ENCODE results near the gene TRAP1.
A peak's percentile ranks its signal among the peaks of the same experiment; 100 is the strongest.

Gene TRAP1

DNA sequence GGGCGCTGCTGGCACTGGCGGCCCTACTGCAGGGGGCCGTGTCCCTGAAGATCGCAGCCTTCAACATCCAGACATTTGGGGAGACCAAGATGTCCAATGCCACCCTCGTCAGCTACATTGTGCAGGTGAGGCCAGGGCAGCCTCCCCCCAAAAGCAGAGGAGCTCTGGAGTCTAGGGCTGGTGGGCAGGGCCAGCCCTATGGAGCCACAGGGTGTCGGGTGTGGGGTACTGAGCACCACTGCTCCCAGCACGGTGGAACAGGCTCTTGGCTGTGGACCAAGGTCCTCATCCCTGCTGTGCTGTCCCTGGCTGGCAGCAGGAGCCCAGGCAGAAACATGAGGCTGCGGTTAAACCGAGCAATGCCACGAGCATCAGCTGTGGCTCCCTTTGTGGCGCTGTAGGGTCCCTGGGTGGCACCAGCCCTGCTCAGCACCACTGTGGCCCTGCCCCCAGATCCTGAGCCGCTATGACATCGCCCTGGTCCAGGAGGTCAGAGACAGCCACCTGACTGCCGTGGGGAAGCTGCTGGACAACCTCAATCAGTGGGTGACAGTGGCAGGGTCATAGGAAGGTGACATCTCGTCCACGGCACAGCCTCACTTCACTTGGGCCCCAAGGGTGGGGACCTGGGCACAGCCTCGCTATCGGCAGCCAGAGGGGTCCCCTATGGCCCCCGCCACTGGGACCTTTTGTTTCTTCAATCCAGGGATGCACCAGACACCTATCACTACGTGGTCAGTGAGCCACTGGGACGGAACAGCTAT, 61.7 kb downstream of the TRAP1 start:
- no peaks in the 10 kb centered on the region for H3K27me3 ChIP-seq (ENCODE audit: insufficient read depth, low read depth)
- TF ChIP-seq, protein P1, sequence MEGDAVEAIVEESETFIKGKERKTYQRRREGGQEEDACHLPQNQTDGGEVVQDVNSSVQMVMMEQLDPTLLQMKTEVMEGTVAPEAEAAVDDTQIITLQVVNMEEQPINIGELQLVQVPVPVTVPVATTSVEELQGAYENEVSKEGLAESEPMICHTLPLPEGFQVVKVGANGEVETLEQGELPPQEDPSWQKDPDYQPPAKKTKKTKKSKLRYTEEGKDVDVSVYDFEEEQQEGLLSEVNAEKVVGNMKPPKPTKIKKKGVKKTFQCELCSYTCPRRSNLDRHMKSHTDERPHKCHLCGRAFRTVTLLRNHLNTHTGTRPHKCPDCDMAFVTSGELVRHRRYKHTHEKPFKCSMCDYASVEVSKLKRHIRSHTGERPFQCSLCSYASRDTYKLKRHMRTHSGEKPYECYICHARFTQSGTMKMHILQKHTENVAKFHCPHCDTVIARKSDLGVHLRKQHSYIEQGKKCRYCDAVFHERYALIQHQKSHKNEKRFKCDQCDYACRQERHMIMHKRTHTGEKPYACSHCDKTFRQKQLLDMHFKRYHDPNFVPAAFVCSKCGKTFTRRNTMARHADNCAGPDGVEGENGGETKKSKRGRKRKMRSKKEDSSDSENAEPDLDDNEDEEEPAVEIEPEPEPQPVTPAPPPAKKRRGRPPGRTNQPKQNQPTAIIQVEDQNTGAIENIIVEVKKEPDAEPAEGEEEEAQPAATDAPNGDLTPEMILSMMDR (conservative IDR thresholded peaks at IDR 0.05; ENCODE audit: low read depth, low read length): no peak
- H3K79me2 ChIP-seq (ENCODE audit: insufficient read depth, low read depth): no peaks in the 10 kb centered on the region
- no peak overlapping the region for H3K4me3 ChIP-seq (IDR thresholded peaks at IDR 0.05; ENCODE audit: insufficient read depth, low read depth, low read length)
- no peaks in the 10 kb centered on the region for H4K20me1 ChIP-seq (ENCODE audit: insufficient read depth)
- H3K27ac ChIP-seq: no peak overlapping the region
- no peak overlapping the region for H3K4me2 ChIP-seq
- no peaks in the 10 kb centered on the region for H3K4me1 ChIP-seq (ENCODE audit: low read depth, poor library complexity, severe bottlenecking)
- H3K9ac ChIP-seq: no peak overlapping the region
- H3K36me3 ChIP-seq (ENCODE audit: insufficient read depth): peaks cover 17% of the 10 kb centered on the region; the same call in 1 of the 2 replicates
- no peak overlapping the region for H2AFZ ChIP-seq (ENCODE audit: low read depth)

DNA sequence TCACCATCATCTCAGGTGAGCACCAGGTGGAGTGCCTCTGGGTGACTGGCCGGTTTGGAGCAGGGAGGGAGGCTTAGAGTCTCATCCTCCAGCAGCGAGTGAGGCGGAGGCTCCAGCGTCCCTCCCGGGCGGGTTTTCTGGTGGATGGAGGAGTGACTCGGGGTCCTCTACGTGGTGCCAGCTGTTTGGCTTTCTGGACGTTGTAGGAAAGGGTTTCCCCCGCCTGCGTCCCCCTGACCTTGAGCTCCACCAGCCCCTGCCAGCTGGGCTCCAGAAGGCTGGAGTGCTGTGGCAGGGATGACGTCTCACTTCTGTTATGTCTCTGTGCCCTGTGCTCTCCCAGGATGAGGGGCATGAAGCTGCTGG, 62.3 kb downstream of the TRAP1 start:
- Histone ChIP-seq H3K4me3 (IDR thresholded peaks at IDR 0.05; ENCODE audit: insufficient read depth, low read depth, low read length) (no peak overlapping the region), H2AFZ (ENCODE audit: low read depth) (no peak overlapping the region), H4K20me1 (ENCODE audit: insufficient read depth) (no peaks in the 10 kb centered on the region), H3K36me3 (ENCODE audit: insufficient read depth) (peaks cover 17% of the 10 kb centered on the region; the same call in 1 of the 2 replicates), H3K4me1 (ENCODE audit: low read depth, poor library complexity, severe bottlenecking) (no peaks in the 10 kb centered on the region), H3K27ac (no peak overlapping the region; the same call in 1 of the 2 replicates), H3K4me2 (no peak overlapping the region), H3K27me3 (ENCODE audit: insufficient read depth, low read depth) (no peaks in the 10 kb centered on the region), H3K9ac (no peak overlapping the region), H3K79me2 (ENCODE audit: insufficient read depth, low read depth) (no peaks in the 10 kb centered on the region)
- TF ChIP-seq, protein P1 (conservative IDR thresholded peaks at IDR 0.05; ENCODE audit: low read depth, low read length): no peak

DNA sequence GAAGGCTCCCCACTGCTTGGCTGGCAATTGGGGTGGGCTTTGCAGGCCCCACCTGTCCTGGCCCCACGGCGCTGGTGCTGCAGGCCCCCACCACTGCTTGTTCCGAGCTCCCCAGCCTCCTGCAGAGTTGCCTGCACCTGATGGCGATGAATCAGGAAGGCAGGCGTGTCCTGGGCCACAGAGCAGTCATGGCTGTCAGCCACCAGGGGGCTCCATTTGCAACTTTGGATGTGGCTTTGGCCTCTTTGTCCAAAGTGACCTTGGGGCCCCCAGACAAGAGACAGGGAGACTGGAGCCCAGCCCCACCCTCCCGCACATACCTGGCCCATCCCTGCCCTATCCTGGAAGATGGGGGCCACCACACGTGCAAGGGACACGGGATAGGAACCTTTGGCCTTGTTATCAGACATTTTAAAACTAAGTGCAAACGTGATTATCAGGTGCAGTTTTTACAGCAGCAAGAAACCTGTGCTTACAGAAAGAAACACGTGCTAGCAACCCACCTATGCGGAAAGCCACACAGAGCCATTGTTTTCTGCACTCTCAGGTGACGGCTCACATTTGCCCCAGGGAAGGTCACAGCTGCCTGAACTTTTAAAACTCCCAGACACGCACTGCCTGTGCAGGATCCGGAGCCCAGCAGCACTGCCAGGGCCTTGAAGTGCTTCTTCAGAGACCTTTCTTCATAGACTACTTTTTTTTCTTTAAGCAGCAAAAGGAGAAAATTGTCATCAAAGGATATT, 62.9 kb downstream of the TRAP1 start, which contains the start of gene DNASE1:
Gene DNASE1 (plus strand): TSS at position 443 of the 743 bp plus-strand sequence. CDS start 683 bp downstream, outside the sequence.
- H3K36me3 ChIP-seq (ENCODE audit: insufficient read depth): peaks cover 15% of the 10 kb centered on the region; the same call in 1 of the 2 replicates

DNA sequence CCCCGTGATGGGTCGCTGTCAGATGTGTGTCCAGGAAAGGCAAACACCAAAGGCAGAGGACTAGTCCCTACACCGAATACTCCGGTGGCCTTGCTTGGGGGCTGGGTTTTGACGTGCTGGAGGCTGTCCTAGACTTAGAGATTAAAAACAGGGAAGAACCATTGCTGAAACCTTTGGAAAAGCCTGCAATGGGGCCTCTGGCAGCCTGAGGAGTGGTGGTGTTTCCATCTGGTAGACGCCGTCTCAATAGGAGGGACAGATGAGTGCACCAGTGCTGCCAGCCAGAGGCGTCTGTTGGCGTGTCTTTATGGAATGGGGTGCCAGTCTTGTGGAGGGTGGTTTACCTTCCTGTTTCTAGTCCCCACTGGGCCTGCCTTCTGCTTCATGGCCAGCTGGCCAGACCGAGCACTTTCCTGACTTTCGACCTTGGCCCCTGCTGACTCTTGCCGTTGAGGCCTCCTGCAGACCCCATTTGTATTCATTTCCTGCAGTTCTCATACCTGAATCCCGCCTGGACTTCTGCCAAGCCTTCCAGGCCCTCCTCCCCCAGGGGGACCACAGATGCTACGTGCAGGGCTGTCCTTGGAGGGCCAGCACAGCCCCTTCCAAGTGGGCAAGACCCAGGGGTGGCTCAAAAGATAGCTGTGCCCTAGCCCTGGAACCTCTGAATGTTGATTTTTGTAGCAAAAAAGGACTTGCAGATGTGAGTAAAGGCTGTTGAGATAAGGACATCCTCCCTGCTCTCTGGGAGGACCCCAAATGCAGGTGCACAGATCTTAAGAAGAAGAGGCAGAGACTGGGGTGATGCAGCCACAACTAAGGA, 64.7 kb downstream of the TRAP1 start:
- H3K4me1 ChIP-seq (ENCODE audit: low read depth, poor library complexity, severe bottlenecking): no peaks in the 10 kb centered on the region
- no peak overlapping the region for H3K4me2 ChIP-seq
- H3K79me2 ChIP-seq (ENCODE audit: insufficient read depth, low read depth): no peaks in the 10 kb centered on the region
- no peak overlapping the region for H3K27ac ChIP-seq
- H2AFZ ChIP-seq (ENCODE audit: low read depth): no peak overlapping the region
- H3K36me3 ChIP-seq (ENCODE audit: insufficient read depth): peaks cover 6% of the 10 kb centered on the region; the same call in 1 of the 2 replicates
- no peak overlapping the region for H3K9ac ChIP-seq
- H4K20me1 ChIP-seq (ENCODE audit: insufficient read depth): no peaks in the 10 kb centered on the region
- TF ChIP-seq, protein P1 (conservative IDR thresholded peaks at IDR 0.05; ENCODE audit: low read depth, low read length): no peak
- no peak overlapping the region for H3K4me3 ChIP-seq (IDR thresholded peaks at IDR 0.05; ENCODE audit: insufficient read depth, low read depth, low read length)
- H3K27me3 ChIP-seq (ENCODE audit: insufficient read depth, low read depth): no peaks in the 10 kb centered on the region

More for the DNA sequence above, 62.9 kb downstream of the TRAP1 start, which contains the start of gene DNASE1:
- H3K4me3 ChIP-seq (IDR thresholded peaks at IDR 0.05; ENCODE audit: insufficient read depth, low read depth, low read length): no peak within 1 kb of the TSS
- H3K4me1 ChIP-seq (ENCODE audit: low read depth, poor library complexity, severe bottlenecking): no peaks in the 10 kb centered on the region
- no peak within 1 kb of the TSS for H2AFZ ChIP-seq (ENCODE audit: low read depth)
- no peaks in the 10 kb centered on the region for H3K79me2 ChIP-seq (ENCODE audit: insufficient read depth, low read depth)
- no peak within 1 kb of the TSS for H3K9ac ChIP-seq
- TF ChIP-seq, protein P1 (conservative IDR thresholded peaks at IDR 0.05; ENCODE audit: low read depth, low read length): peak; percentile 81
- H3K27ac ChIP-seq: no peak within 1 kb of the TSS; the same call in 1 of the 2 replicates
- no peaks in the 10 kb centered on the region for H3K27me3 ChIP-seq (ENCODE audit: insufficient read depth, low read depth)
- H4K20me1 ChIP-seq (ENCODE audit: insufficient read depth): no peaks in the 10 kb centered on the region
- H3K4me2 ChIP-seq: no peak within 1 kb of the TSS

All from KMS-11 (cell line).